Gastroesophageal sphincter (tissue), 3 donors: ENCODE data around the gene PTDSS2.

Source experiments
- CTCF ChIP-seq, 4 experiments: fragments of 200-600 bp in 2 of 4; fragments of 450-650 bp in 2 of 4; sonication (generic) in 1 of 4; IDR thresholded peaks; one replicate each; pipeline ENCODE4 v1.5.1; 2017 to 2019; ENCODE audit warnings: antibody characterized with exemption in 4 of 4, mild to moderate bottlenecking in 2 of 4, moderate library complexity in 2 of 4
- EP300 ChIP-seq: sonication (generic); formaldehyde crosslinking; IDR thresholded peaks from one replicate; pipeline ENCODE4 v1.6.1; 2017; ENCODE audit warnings: antibody characterized with exemption, mild to moderate bottlenecking
- POLR2A ChIP-seq, 2 donors: fragments of 450-650 bp; IDR thresholded peaks; one replicate each; pipeline ENCODE4 v1.6.1; 2017; ENCODE audit warnings: antibody characterized with exemption in 2 of 2, mild to moderate bottlenecking in 2 of 2, moderate library complexity in 1 of 2
- POLR2AphosphoS5 ChIP-seq: sonication (generic); formaldehyde crosslinking; IDR thresholded peaks from one replicate; pipeline ENCODE4 v1.6.1; 2017; ENCODE audit warnings: antibody characterized with exemption

GRCh38 chr11:455566-456147, 5.6 kb downstream of the PTDSS2 start:
- TF ChIP-seq POLR2A (IDR thresholded peaks at IDR 0.05), result no peak
- TF ChIP-seq CTCF (IDR thresholded peaks at IDR 0.05), result no peak
- no peak for TF ChIP-seq POLR2AphosphoS5
- TF ChIP-seq EP300, result no peak
